Measurements from ENCODE around the gene CHST13.
"Not testable (repeated sequence)": the region's sequence is repeated elsewhere in the genome, so short reads cannot be mapped to it uniquely, and the experiment has no call there.

Gene CHST13

GRCh38 chr3:126582311-126582710, 58.4 kb downstream of the CHST13 start (continued):
- TF ChIP-seq ZBTB8A (tag by site-specific recombination; IDR thresholded peaks at IDR 0.05): no peak
- TF ChIP-seq ZNF23 (tag by site-specific recombination; IDR thresholded peaks at IDR 0.05; ENCODE audit: borderline replicate concordance): no peak
- TF ChIP-seq ZNF394 (tag by site-specific recombination; IDR thresholded peaks at IDR 0.05; ENCODE audit: borderline replicate concordance): no peak
- TF ChIP-seq ZNF830 (tag by site-specific recombination; IDR thresholded peaks at IDR 0.05; ENCODE audit: low read depth): no peak
- TF ChIP-seq PRDM4 (tag by site-specific recombination; IDR thresholded peaks at IDR 0.05): no peak
- no peak for TF ChIP-seq HOXC10 (CRISPR knock-in tag; IDR thresholded peaks at IDR 0.05)

DNA sequence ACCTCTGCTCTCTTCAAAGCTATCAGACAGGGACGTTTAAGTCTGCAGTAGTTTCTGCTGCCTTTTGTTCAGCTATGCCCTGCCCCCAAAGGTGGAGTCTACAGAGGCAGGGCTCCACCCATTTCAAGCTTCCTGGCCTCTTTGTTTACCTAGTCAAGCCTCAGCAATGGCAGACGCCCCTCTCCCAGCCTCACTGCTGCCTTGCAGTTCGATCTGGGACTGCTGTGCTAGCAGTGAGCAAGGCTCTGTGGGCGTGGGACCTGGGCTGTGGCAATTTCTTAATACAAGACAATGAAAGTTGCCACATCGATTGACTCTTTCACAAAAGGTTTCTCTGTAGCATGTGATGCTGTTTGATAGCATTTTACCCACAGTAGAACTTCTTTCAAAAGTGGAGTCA, 67.6 kb downstream of the CHST13 start:
- CTCF ChIA-PET: interaction anchor here (0.6 kb wide), 1 partner anchor 284 kb away, joined by 5 read pairs; no protein-coding TSS in a partner anchor
- POLR2A ChIA-PET; H3K36me3 ChIP-seq (ENCODE audit: control insufficient read depth in 2 of 2, insufficient read depth in 1 of 2, low read length in 2 of 2); H3K27ac ChIP-seq (ENCODE audit: extremely low read depth, low read depth, low read length); H3K4me3 ChIP-seq (ENCODE audit: low read depth, low read length); H3K4me1 ChIP-seq (ENCODE audit: control insufficient read depth, insufficient read depth, low read length); H3K9me3 ChIP-seq (ENCODE audit: control insufficient read depth, insufficient read depth, low read depth, low read length): not testable (repeated sequence)
